BJ (cell line): ENCODE data around the gene CPA4. TPM values are rescaled to one million over a fixed set of nuclear protein-coding genes. Genes with fewer than 3 reads are reported as not detected.

ENCODE experiments used
- CTCF ChIA-PET: fragments of 350-600 bp; formaldehyde crosslinking; extraction: SDS; loops from one replicate; lab custom pipeline; 2021; ENCODE audit warnings: antibody characterized with exemption, inconsistent platforms; lab: Yijun Ruan, JAX
- POLR2A ChIA-PET: fragments of 300-600 bp; sonication (Branson Sonifier 250); formaldehyde crosslinking; extraction: SDS; loops from one replicate; lab custom pipeline; 2021; ENCODE audit warnings: antibody characterized with exemption; lab: Charles Lee
- DNase-seq: peaks from one replicate; pipeline ENCODE4 v3.0.0-alpha.2; 2011; ENCODE audit warnings: low read depth
- H3K27me3 ChIP-seq: 2 replicates; pipeline ENCODE4 v1.6.0; 2011; ENCODE audit warnings: low read length; ENCODE audit not compliant: control insufficient read depth, insufficient read depth
- H3K36me3 ChIP-seq: 2 replicates; pipeline ENCODE4 v1.5.1; 2011; ENCODE audit warnings: low read length; ENCODE audit not compliant: control insufficient read depth, insufficient read depth
- H3K4me3 ChIP-seq: 2 replicates; pipeline ENCODE4 v1.5.1; 2011; ENCODE audit warnings: low read depth, mild to moderate bottlenecking, control low read depth, low read length
- polyA plus RNA-seq: library from polyadenylated mRNA; depleted of rRNA; stranded (reverse); fragments of >200 nt; gene quantifications from 2 replicates; pipeline ENCODE4 v1.2.3, GENCODE V29; 2011
- TF ChIP-seq, protein P1 (sequence below): IDR thresholded peaks from 2 replicates; pipeline ENCODE4 v1.5.1; 2011; ENCODE audit warnings: low read depth, mild to moderate bottlenecking, control low read depth, inconsistent platforms, low read length, moderate library complexity; ENCODE audit not compliant: insufficient read depth

Gene CPA4
- polyA plus RNA-seq, 1 experiment = 52.5 TPM

DNA sequence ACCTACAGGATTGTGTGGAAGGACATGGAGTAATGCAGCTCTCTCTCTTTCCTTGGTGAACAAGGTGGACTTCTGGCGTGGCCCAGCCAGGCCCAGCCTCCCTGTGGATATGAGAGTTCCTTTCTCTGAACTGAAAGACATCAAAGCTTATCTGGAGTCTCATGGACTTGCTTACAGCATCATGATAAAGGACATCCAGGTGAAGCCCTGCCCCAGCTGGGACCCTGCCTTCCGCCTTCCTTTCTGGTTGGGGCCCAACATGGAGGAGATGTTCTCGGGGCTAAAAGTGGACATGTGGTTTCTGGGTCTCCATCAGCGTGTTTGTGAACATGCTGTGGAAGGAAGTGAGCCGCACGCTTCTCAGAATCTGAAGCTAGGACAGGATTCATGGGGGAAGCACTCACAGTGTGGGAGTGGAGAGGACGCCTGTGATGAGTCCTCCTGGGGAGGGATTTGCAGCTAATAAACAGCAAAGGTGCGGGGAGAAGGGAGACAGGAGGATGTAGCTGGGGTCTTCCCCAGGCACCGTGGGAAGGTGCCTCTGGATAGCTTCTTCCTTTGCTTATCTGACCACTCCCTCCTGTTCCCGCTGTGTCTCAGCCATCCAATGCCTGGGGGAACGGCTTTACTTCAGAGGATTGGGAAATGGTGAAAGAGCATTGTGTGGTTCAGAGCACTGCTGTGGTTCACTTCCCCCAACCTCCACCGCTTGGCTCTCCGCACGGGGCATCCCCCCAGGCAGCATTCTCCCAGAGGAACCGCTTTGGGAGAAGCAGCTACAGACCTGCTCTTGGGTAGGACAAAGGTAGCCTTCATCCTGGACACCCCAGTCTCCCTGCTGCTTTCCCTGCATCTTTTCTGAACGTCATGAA, 57.2 kb downstream of the CPA4 start:
- no peaks in the 10 kb centered on the region for H3K36me3 ChIP-seq
- ChIA-PET POLR2A (interaction anchor here (0.6 kb wide), 1 partner anchor 21 kb away, joined by 6 read pairs; no protein-coding TSS in a partner anchor), CTCF (no interaction called here)
- TF ChIP-seq, protein P1, sequence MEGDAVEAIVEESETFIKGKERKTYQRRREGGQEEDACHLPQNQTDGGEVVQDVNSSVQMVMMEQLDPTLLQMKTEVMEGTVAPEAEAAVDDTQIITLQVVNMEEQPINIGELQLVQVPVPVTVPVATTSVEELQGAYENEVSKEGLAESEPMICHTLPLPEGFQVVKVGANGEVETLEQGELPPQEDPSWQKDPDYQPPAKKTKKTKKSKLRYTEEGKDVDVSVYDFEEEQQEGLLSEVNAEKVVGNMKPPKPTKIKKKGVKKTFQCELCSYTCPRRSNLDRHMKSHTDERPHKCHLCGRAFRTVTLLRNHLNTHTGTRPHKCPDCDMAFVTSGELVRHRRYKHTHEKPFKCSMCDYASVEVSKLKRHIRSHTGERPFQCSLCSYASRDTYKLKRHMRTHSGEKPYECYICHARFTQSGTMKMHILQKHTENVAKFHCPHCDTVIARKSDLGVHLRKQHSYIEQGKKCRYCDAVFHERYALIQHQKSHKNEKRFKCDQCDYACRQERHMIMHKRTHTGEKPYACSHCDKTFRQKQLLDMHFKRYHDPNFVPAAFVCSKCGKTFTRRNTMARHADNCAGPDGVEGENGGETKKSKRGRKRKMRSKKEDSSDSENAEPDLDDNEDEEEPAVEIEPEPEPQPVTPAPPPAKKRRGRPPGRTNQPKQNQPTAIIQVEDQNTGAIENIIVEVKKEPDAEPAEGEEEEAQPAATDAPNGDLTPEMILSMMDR = no peak
- H3K4me3 ChIP-seq = no peak overlapping the region
- H3K27me3 ChIP-seq = no peaks in the 10 kb centered on the region
- DNase-seq = no peak

GRCh38 chr7:130350945-130351790, 58.2 kb downstream of the CPA4 start:
- H3K36me3 ChIP-seq = no peaks in the 10 kb centered on the region
- ChIA-PET POLR2A (no interaction called here), CTCF (no interaction called here)
- no peak overlapping the region for H3K4me3 ChIP-seq
- TF ChIP-seq, protein P1 = no peak
- no peak for DNase-seq
- no peaks in the 10 kb centered on the region for H3K27me3 ChIP-seq

DNA sequence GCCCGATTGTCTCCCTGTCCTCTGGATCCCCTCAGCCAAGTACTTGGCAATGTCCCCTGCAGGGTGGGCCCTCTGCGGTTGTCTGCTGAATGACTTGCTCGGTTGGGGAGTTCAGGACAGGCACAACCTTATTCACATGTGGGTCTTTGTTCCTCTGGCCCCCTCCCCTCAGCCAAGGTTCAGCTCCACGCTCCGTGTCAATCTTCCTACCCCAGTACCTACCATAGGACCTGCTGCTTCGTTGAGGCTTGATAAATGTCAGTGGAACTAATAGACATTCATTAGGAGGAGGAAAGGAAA, 58.8 kb downstream of the CPA4 start:
- Histone ChIP-seq H3K36me3 (no peaks in the 10 kb centered on the region), H3K27me3 (no peaks in the 10 kb centered on the region), H3K4me3 (no peak overlapping the region)
- ChIA-PET CTCF (no interaction called here), POLR2A (no interaction called here)
- no peak for DNase-seq
- TF ChIP-seq, protein P1 = no peak

DNA sequence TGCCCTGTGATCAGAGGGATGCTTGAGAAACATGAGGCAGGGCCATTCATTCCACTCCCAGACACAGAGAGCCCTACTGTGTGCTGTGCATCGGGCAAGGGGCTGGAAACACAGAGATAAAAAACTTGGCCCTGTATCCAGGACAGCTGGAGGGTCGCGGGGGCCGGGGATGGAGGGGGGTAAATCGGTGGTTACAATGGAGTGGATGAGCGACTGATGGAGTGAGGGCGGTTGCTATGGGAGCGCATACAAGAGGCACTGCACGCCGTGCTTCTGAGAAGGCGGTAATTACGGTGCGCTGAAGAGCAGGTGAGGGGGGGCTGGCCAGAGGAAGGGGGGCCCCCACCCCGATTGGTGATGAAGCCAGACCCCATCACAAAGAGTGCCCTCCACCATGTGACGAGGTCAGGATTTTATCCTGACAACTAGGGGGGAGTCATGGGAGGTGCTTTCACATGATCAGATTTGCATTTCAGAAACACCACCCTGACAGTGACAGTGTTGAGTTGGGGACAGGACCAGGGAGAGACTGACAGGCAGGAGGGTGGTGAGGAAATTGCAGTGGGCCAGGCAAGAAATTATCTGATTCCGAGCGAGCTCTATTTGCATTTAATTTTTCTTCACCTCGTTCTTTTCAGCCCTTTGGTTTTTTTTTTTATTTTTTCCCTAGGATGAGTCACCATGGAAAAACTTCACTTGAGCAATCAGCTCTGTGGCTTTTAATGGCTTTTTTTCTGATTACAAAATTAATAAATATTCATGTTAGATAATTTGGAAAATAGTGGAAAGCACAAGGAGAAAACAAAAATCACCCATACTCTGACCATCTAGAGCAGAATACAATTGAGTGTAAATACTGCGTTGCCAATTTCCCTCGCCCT, 59.5 kb downstream of the CPA4 start:
- DNase-seq = no peak
- TF ChIP-seq, protein P1 = no peak
- H3K4me3 ChIP-seq = no peak overlapping the region
- CTCF ChIA-PET = interaction anchor here (0.7 to 1.3 kb wide), 2 partner anchors 15 to 72 kb away, joined by 3 read pairs; no protein-coding TSS in a partner anchor
- H3K27me3 ChIP-seq = no peaks in the 10 kb centered on the region
- POLR2A ChIA-PET = interaction anchor here (0.6 to 0.8 kb wide), 2 partner anchors 9 to 59 kb away, joined by 3 to 7 read pairs; partner anchors contain the start of gene CPA4
- H3K36me3 ChIP-seq = no peaks in the 10 kb centered on the region
